ENCODE results near the gene CLMP.
"Not testable (repeated sequence)": the region's sequence is repeated elsewhere in the genome, so short reads cannot be mapped to it uniquely, and the experiment has no call there.

CLMP gene

DNA sequence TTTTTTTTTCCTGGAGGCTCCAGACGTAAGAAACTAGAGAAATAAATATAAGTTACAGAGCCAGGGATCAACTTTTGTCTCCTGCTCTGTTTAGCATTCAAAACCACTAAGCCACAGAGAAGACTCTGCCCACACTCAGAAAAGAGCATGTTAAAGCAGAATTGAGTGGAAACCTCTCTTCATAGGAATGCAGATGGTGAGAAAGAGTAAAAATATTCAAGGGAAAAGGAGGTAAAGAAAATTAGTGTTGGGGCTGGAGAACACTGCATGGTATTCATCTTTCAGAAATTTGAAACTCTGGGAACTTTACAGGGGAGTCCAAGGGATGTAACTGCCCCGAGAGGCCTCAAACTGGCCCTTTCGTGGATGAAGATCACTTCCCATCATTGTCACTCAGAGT lies 65.1 kb downstream of the CLMP start:
- DNase-seq: no peak

DNA sequence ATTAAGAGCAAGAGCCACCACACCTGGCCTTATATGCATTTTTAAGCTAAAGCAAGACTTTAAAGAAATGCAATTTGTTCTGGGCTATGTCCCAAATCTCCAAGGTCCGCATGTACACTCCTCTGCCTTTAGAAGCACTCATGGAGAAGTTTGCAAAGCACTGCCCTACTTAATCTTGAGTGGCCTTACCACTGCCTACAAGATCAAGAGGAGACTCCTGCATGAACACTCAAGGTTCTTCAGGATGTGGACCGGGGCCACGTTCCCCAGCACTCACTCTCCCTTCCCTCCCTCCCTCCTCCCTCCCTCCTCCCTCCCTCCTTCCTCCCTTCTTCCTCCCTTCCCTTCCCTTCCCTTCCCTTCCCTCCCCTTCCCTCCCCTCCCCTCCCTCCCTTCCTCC lies 69.9 kb downstream of the CLMP start:
- DNase-seq: no peak

DNA sequence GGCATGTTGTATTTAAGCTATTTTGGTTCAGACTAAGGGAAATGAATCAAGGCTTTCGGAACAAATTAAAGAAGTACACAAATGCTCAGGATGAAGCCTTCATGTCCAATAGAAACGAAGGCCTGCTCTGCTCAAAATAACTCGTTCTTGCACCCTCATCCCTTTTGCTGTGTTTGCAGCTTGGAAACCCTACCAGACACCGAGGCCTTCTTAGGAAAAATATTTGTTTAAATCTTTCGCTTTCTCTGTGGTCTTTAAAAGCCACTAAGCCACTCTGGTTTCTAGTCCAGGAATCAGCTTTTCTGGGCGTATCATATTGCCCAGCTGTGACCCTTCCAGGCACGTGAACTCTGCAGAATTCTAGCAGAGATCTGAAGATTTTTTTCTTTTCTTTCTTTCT lies 72.2 kb downstream of the CLMP start:
- no peak for DNase-seq

DNA sequence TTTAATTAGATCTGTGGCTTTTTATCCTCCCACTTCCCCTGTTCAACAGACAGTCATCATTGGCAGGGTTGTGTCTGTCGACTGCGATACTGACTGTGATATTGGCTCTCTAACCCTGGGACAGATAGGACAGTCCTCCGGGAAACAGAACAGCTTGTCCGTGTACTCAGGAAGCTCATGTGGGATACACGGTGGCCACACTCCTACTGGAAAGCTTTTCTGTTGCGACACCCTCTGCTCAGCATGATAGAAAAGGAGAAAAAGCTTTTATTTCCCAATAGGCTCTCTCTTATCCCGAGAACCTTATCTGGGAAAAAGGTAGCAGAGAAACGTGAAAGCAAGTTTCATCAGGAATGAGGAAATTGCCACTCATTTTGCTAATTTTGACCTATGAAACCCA lies 72.7 kb downstream of the CLMP start:
- no peak for DNase-seq

DNA sequence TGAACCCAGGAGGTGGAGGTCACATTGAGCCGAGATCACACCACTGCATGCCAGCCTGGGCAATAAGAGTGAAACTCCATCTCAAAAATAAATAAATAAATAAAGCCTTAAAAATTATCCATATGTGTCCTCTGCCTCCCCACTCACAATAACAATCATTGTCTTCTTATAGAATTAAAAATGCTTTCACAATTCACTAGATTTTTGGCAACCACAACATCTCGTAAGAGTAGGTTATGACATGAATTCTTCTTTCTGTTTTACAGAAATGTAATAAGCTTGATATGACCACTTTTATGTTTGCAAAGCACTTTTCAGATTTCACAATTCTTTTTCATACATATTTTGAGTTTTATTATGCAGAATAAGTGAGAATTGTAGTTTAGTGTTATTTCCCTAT lies 78.6 kb downstream of the CLMP start:
- no peak for DNase-seq

DNA sequence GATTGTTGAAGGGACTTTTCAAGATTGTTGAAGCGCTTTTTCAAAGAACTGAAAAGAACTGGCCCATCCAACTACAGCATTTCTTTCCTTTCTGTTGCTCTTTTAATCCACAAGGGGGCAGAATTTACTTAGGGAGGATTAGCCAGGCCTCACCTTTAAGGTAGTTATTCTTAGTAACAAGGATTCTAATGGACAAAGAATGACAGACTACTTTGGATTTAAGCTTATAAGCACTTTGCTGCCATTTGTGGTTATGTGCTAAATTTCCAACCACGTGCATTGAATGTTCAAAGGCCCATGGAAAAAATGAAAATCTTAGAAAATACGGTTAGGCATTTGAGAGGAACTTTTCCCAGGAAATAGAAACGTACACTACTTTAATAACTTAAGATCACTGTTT lies 83.6 kb downstream of the CLMP start:
- DNase-seq: peak; percentile 69

DNA sequence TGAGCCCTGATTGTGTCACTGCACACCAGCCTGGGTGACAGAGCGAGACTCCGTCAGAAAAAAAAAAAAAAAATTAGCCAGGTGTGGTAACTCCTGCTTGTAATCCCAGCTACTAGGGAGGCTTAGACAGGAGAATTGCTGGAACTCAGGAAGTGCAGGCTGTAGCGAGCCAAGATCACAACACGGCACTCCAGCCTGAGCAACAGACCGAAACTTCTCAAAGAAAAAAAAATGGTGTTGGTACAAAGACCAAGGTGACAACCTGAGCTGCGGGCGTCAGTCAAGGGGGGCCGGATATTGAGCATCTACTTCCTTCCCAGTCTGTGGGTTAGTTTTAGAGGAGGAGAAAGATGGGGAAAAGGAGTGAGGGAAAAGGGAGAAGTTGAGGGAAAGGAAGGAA lies 84.7 kb downstream of the CLMP start:
- no peak for DNase-seq

DNA sequence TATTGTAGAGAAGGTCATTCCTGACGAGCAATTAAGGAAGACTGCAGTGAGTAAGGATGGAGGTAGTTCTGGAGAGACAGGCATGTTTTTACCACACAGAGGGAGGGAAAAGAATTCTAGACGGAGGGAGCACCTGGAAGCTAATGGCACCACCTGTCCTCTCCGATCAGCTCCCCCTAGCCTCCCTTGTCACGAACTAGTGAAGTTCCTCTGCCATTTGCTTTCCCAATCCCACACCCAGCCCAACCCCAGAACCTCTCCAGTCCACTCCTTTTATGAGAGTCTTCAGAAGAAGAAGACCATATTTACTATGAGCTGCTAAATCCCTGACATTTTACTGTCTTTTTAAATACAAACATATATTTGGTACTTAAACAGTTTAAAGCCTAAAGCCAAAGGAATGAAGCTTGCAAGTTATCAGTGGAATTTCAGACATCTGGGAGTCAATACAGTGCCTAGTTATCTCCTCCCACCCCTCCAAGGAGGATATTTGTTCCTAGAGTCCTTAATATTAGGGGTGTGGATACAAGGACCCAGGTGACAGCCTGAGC lies 87.0 kb downstream of the CLMP start:
- DNase-seq: no peak

DNA sequence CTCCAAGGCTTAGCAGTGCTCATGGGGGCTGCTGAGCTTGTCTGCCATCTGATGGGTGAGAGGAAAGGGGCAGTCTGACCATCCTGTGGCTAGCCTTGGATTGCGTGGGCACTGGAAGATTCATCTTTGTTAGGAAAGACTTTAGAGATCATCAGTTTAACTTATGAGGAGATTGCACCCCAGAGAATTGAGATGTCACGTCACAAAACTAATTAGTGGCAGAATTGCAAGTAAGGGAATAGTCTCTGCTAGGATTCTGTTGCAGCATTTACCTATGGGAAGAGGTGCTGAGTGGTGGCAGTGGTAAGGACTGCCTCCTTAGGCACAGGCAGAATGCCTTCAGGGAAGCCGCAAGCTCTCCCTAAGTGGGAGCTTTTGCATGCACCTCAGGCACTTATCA lies 90.4 kb downstream of the CLMP start:
- DNase-seq: no peak

DNA sequence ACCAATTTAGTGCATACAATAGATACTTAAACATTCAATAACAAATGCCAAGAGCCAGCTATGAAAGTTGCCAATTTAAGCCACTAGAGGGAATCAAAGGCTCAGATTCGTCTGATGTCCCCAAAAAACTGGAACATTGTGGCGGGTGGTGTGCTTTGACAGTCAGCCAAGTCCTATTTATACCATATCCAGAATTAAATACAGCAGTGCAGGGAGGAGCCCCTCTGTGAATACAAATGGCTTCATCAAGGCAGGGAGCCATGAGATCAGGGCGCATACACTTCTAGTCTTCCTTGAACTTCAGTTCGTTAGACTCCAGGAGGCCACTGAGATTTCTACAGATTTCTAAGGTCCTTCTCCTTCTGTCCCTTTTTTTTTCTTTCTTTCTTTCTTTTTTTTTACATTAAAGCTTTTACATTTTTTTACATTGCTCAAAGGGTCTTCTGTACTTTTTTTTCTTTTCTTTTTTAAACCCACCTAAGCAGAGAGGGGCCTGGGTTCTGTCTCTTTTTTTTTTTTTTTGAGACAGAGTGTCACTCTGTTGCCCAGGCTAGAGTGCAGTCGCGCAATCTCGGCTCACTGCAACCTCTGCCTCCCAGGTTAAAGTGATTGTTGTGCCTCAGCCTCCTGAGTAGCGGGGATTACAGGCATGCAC lies 91.6 kb downstream of the CLMP start:
- DNase-seq: peak; percentile 55

DNA sequence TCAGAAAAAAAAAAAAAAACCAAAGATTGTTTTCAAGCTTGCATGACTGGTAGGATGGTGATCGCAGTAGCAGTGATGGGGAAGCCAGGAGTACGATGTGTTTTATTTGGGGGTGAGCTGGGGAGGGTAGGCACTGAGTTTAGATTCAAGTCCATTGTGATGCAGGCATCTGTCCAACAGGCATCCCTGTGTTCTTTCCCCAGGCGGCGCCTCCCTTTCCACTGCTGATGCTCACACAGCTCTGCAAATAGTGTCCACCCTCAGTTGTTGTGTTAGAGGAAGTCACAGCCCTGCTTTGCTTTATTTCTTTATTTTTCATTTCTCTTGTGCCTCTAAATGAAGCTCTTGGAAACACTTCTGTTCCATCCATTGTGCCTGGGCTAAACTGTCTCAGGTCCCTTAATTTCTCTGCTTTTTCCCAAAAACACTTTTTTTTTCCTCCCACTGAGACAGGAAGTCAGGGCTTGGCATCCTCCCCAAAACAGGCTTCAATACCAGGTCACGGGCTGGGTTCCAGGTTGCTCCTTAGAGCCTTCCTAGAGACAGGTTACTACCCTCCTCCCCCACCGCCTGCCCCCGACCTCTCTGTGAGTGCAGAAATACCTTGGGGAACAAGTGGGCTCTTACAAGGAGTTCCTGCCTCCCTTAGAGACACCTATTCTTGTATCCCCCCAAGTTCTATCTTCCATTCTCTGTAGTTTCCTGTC lies 94.5 kb downstream of the CLMP start:
- DNase-seq: no peak

DNA sequence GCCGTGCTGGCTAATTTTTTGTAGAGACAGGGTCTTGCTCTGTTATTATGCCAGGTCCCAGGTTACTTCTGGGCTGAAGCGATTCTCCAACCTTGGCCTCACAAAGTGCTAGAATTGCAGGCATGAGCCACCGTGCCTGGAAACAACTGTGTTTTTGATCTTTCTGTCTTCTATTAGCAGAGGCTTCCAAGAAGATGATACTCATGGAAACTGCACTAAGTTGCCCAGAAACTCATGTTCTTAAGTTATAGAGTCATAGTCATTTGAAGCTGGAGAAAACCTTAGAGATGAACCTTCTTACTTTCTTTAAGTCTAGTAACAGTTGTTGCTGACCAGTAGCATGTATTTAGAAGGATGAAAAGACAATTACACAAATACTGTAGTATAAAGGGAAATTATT lies 96.1 kb downstream of the CLMP start:
- DNase-seq: no peak

DNA sequence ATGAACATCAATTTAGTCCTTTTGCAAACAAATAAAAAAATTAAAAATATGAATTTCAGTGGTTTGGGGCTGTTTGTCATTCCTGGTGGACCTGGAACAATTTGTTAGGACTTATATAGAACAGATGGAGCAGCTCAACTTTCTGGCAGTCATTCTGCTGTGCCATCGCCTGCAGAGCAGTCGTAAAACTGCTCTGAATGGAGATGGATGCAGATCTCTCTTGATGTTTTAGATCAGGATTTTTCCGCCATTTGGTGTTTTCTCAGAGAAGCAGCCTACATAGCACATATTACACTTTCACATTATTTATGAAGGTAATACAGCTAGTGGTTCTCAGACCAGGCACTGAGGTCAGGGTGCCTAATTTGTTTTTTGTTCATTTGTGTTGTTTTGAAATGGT lies 101.3 kb downstream of the CLMP start:
- no peak for DNase-seq

DNA sequence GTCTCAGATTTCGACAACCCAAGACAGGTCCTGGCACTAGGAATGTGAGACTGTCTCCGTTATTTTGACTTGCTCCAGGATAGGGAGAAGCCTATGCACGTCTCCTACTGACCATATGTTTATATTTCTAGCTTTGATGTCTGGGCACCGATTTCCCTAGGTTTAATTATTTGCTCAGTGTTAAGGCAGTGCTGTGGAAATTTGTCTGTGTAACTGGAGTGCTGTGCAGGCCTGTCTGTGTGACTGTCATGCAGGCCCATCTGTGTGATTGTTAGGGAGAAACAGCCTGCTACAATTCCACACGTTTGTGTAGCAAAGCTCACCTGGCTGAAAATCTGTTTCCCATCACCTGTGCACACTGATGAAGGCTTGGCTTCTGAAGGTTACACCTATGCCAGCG lies 103.5 kb downstream of the CLMP start:
- no peak for DNase-seq

DNA sequence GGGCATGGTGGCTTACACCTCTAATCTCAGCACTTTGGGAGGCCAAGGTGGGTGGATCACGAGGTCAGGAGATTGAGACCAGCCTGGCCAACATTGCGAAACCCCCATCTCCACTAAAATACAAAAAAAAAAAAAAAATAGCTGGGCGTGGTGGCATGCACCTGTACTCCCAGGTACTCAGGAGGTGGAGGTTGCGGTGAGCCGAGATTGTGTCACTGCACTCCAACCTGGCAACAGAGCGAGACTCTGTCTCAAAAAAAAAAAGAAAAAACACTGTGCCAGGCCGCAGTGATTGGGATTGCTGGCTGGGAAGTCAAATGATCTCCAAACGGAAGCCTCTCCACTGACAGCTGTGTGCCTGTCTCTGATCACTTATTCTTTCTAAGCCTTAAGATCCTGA lies 104.9 kb downstream of the CLMP start:
- not testable (repeated sequence) for DNase-seq

DNA sequence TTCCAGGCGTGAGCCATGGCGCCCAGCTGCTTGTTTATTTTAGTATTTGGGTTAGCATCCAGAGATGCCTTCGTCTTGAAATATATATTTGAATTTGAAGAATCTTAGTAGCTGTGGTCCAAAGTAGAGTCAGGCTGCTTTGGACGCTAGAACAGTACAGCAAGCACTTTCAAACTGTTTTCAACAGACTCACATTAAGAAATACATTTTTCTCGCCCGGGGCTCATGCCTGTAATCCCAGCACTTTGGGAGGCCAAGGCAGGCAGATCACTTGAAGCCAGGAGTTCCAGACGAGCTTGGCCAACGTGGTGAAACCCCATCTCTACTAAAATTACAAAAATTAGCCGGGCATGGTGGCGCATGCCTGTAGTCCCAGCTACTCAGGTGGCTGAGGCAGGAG lies 106.2 kb downstream of the CLMP start:
- DNase-seq: not testable (repeated sequence)

DNA sequence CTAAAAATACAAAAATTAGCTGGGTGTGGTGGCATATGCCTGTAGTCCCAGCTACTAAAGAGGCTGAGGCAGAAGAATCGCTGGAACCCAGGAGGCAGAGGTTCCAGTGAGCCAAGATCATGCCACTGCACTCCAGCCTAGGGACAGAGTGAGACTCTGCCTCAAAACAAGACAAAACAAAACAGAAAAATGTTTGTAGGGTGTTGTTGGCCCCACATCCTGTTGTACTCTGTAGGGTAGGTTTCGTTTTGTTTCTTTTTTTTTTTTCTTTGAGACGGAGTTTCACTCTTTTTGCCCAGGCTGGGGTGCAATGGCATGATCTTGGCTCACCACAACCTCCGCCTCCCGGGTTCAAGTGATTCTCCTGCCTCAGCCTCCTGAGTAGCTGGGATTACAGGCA lies 107.4 kb downstream of the CLMP start:
- DNase-seq: not testable (repeated sequence)

DNA sequence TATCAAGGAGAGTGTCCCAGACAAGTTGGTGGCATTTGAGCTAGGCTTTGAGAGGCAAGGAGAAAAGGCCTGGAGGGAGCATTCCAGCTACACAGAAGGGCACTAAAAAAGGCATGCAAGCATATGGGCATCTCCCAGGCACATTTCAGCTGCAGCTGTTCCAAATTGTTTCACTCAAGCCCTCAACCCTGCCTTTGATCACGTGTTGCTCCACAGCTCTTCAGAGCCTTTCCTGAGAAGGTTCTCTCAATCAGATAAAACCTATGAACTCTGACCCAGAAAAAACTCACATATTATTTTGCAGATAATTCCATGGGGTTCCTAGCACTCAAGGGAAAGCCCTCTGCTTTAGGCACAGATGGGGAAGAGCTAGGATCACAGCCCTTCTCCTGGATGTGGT lies 108.7 kb downstream of the CLMP start:
- no peak for DNase-seq

DNA sequence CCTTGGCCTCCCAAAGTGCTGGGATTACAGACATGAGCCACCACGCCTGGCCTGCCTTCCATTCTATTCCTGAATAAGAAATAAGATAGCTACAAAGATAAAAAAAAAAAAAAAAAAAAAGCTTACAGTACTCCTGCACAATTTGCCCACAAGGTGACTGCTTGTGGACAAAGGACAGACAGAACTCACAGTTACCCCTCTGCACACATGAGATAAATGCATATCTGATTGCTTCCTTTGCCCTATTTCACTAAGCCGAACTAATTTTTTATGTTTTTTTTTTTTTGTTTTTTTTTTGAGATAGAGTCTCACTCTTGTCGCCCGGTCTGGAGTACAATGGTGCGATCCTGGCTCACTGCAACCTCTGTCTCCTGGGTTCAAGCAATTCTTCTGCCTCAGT lies 109.6 kb downstream of the CLMP start:
- DNase-seq: no peak

DNA sequence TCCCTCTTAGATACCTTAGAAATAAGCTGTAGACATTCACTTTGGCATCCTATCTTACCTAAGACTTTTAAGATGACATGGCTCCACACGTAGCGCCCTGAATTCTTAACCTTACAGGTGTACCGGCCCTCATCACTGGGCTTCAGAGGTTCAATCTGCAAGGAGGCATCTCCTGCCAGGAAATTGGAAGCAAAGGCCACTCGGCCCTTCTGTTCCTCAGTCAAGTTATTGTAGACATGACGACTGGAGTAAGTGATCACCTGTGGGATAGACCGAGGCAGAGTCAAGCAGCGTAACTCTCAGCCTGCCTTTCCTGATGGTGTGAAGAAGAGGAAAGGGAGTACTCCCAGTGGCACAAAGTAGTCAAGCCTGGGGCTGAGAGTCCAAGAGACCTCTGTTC lies 110.6 kb downstream of the CLMP start:
- DNase-seq: no peak

DNA sequence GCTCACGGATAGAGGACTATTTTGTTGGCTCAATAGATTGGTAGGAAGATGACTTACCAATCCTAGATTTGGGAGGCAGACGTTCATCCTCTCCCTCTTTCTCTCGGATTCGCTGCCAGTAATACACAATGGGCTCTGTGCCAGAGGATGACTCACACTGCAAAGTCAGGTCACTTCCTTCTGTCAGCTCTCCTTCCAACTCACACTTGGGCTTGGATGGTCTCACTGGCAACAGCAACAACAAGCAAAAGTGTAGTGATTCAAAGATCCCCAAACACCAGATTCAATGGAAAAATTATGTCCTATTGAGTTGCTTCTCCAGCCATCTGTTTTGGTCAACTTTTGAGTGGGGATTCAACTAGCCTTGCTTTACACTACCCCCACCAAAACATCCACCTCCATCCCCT lies 111.4 kb downstream of the CLMP start:
- DNase-seq: no peak

DNA sequence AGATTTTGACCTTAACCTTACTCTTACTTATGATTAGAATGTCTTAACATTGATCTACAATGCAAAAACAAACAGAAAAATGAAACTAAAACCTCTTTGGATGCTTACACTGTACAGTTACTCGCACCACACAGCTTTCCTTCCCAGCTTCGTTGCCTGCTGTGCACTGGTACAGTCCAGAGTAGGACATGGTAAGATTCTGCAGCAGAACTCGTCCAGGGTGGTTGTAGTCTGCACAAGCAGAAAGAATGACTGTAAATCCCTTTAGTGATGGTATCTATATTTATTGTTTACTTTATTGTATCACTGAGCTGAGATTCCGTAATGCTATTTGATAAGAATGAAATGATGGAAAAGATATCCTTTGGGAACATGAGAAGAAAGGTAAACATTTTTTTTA lies 112.1 kb downstream of the CLMP start:
- no peak for DNase-seq

DNA sequence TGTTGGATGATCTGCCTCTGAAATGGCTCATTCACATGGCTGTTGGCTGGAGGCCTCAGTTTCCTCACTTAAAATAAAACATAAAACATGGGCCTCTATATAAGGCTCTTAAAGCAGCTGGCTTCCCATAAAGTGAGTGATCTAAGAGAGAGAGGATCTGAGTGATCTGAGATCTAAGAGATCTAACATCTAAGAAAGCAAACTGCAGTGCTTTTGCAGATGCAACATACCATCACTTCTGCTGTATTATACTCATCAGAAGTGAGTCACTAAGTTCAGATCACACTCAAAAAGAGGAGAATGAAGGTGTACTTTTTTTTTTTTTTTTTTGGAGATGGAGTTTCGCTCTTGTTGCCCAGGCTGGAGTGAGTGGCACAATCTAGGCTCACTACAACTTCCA lies 115.0 kb downstream of the CLMP start:
- DNase-seq: no peak

DNA sequence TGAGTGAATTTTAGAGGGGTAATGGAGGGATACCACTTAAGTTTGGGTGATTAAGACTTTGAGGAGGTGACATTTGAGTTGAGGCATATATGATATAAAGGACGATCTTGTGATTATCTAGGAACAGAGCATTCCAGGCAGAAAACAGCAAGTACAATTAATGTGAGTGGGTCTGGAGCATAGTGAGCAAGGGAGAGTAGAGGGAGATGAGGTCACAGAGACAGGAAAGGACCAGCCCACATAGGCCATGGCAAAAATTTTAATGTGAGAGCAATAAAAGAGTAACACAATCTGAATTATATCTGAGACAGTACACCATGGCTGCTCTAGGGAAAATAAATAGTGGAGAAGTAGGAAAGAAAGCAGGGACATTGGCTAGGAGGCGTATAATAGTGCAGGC lies 118.6 kb downstream of the CLMP start:
- DNase-seq: no peak
